Measurements from ENCODE around the gene ATP5MG.

ATP5MG gene, protein sequence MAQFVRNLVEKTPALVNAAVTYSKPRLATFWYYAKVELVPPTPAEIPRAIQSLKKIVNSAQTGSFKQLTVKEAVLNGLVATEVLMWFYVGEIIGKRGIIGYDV

DNA sequence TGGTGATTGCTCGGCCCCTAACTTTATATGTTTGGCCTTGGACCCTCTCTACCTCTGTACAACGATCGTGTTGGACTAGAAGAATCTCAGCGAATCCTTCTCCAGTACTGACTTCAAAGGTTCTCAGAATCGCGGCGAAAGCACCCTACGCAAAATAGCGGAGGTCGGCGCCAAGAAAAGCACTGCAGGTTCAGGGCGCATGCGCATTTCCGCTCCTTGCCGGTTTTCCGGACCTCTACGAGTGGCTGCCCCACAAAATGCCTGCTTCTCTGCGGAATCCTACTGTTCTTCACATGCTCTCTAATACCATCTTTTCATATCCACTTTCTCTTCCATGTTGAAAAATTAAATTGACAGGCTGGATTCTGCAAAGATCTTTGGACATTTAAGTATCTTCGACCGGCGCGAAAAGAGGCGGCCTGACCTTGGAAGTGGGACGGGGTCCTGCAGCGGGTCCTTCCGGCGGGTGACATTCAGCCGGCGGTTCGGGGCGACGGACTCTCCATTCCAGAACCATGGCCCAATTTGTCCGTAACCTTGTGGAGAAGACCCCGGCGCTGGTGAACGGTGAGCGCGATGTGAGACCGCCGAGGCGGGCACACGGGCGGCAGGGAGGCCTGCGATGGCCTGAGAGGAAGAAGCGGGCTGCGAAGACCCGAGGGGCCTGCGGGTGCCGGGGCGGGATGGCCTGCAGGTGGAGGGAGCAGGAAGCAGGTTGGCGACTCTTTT is at the start of gene ATP5MG:
Gene ATP5MG, plus strand, starts transcription at position 456 of the 729 bp plus-strand sequence. Its CDS starts 60 bp downstream, at position 516.
- Histone ChIP-seq H3K36me3 (ENCODE audit: control insufficient read depth, insufficient read depth, low read length) (no peaks in the 10 kb centered on the region), H3K4me3 (ENCODE audit: low read length) (peak within 1 kb of the TSS; percentile 91), H3K9me3 (ENCODE audit: control insufficient read depth, low read length) (no peaks in the 10 kb centered on the region), H3K4me1 (ENCODE audit: control insufficient read depth, insufficient read depth, low read length) (peaks cover 10% of the 10 kb centered on the region), H3K27me3 (ENCODE audit: control insufficient read depth, insufficient read depth, low read length) (no peaks in the 10 kb centered on the region), H3K9ac (ENCODE audit: low read length) (peak within 1 kb of the TSS; percentile 69)

GRCh38 chr11:118353084-118353710 is 48.2 kb upstream of the ATP5MG start:
- Histone ChIP-seq H3K9me3 (ENCODE audit: control insufficient read depth, low read length) (no peaks in the 10 kb centered on the region), H3K4me3 (ENCODE audit: low read length) (no peak overlapping the region), H3K36me3 (ENCODE audit: control insufficient read depth, insufficient read depth, low read length) (no peaks in the 10 kb centered on the region), H3K9ac (ENCODE audit: low read length) (no peak overlapping the region), H3K4me1 (ENCODE audit: control insufficient read depth, insufficient read depth, low read length) (no peaks in the 10 kb centered on the region), H3K27me3 (ENCODE audit: control insufficient read depth, insufficient read depth, low read length) (no peaks in the 10 kb centered on the region)

GRCh38 chr11:118358071-118358470 is 43.3 kb upstream of the ATP5MG start:
- Histone ChIP-seq H3K4me1 (ENCODE audit: control insufficient read depth, insufficient read depth, low read length) (no peaks in the 10 kb centered on the region), H3K36me3 (ENCODE audit: control insufficient read depth, insufficient read depth, low read length) (no peaks in the 10 kb centered on the region), H3K9me3 (ENCODE audit: control insufficient read depth, low read length) (no peaks in the 10 kb centered on the region), H3K9ac (ENCODE audit: low read length) (no peak overlapping the region), H3K4me3 (ENCODE audit: low read length) (no peak overlapping the region), H3K27me3 (ENCODE audit: control insufficient read depth, insufficient read depth, low read length) (no peaks in the 10 kb centered on the region)

GRCh38 chr11:118359295-118359958 is 42.0 kb upstream of the ATP5MG start, which contains the start of gene UBE4A:
Gene UBE4A, plus strand, starts transcription at chr11:118359600. Its CDS starts 5,481 bp downstream, at chr11:118365081.
- Histone ChIP-seq H3K27me3 (ENCODE audit: control insufficient read depth, insufficient read depth, low read length) (no peaks in the 10 kb centered on the region), H3K36me3 (ENCODE audit: control insufficient read depth, insufficient read depth, low read length) (no peaks in the 10 kb centered on the region), H3K9ac (ENCODE audit: low read length) (peak within 1 kb of the TSS; percentile 82), H3K4me1 (ENCODE audit: control insufficient read depth, insufficient read depth, low read length) (no peaks in the 10 kb centered on the region), H3K4me3 (ENCODE audit: low read length) (peak within 1 kb of the TSS; percentile 68), H3K9me3 (ENCODE audit: control insufficient read depth, low read length) (no peaks in the 10 kb centered on the region)

GRCh38 chr11:118364956-118365615 is 36.3 kb upstream of the ATP5MG start:
- Histone ChIP-seq H3K9me3 (ENCODE audit: control insufficient read depth, low read length) (no peaks in the 10 kb centered on the region), H3K4me3 (ENCODE audit: low read length) (no peak overlapping the region), H3K27me3 (ENCODE audit: control insufficient read depth, insufficient read depth, low read length) (no peaks in the 10 kb centered on the region), H3K4me1 (ENCODE audit: control insufficient read depth, insufficient read depth, low read length) (no peaks in the 10 kb centered on the region), H3K36me3 (ENCODE audit: control insufficient read depth, insufficient read depth, low read length) (peaks cover 7% of the 10 kb centered on the region), H3K9ac (ENCODE audit: low read length) (no peak overlapping the region)

GRCh38 chr11:118366287-118366686 is 35.1 kb upstream of the ATP5MG start:
- H3K9me3 ChIP-seq (ENCODE audit: control insufficient read depth, low read length) = no peaks in the 10 kb centered on the region
- H3K27me3 ChIP-seq (ENCODE audit: control insufficient read depth, insufficient read depth, low read length) = no peaks in the 10 kb centered on the region
- H3K4me3 ChIP-seq (ENCODE audit: low read length) = no peak overlapping the region
- H3K36me3 ChIP-seq (ENCODE audit: control insufficient read depth, insufficient read depth, low read length) = peaks cover 7% of the 10 kb centered on the region
- H3K4me1 ChIP-seq (ENCODE audit: control insufficient read depth, insufficient read depth, low read length) = no peaks in the 10 kb centered on the region
- no peak overlapping the region for H3K9ac ChIP-seq (ENCODE audit: low read length)

GRCh38 chr11:118370774-118371173 is 30.6 kb upstream of the ATP5MG start:
- Histone ChIP-seq H3K4me3 (ENCODE audit: low read length) (no peak overlapping the region), H3K4me1 (ENCODE audit: control insufficient read depth, insufficient read depth, low read length) (no peaks in the 10 kb centered on the region), H3K27me3 (ENCODE audit: control insufficient read depth, insufficient read depth, low read length) (no peaks in the 10 kb centered on the region), H3K9me3 (ENCODE audit: control insufficient read depth, low read length) (no peaks in the 10 kb centered on the region), H3K36me3 (ENCODE audit: control insufficient read depth, insufficient read depth, low read length) (peaks cover 23% of the 10 kb centered on the region), H3K9ac (ENCODE audit: low read length) (no peak overlapping the region)

GRCh38 chr11:118373263-118373662 is 28.1 kb upstream of the ATP5MG start:
- Histone ChIP-seq H3K9me3 (ENCODE audit: control insufficient read depth, low read length) (no peaks in the 10 kb centered on the region), H3K36me3 (ENCODE audit: control insufficient read depth, insufficient read depth, low read length) (peaks cover 25% of the 10 kb centered on the region), H3K27me3 (ENCODE audit: control insufficient read depth, insufficient read depth, low read length) (no peaks in the 10 kb centered on the region), H3K9ac (ENCODE audit: low read length) (no peak overlapping the region), H3K4me1 (ENCODE audit: control insufficient read depth, insufficient read depth, low read length) (no peaks in the 10 kb centered on the region), H3K4me3 (ENCODE audit: low read length) (no peak overlapping the region)

- no peak overlapping the region for H3K9ac ChIP-seq (ENCODE audit: low read length)
- no peaks in the 10 kb centered on the region for H3K4me1 ChIP-seq (ENCODE audit: control insufficient read depth, insufficient read depth, low read length)
- H3K9me3 ChIP-seq (ENCODE audit: control insufficient read depth, low read length) = no peaks in the 10 kb centered on the region
- H3K27me3 ChIP-seq (ENCODE audit: control insufficient read depth, insufficient read depth, low read length) = no peaks in the 10 kb centered on the region
- peaks cover 20% of the 10 kb centered on the region for H3K36me3 ChIP-seq (ENCODE audit: control insufficient read depth, insufficient read depth, low read length)
- no peak overlapping the region for H3K4me3 ChIP-seq (ENCODE audit: low read length)
These were observed 27.5 kb upstream of the ATP5MG start for GRCh38 chr11:118373871-118374270.

- Histone ChIP-seq H3K9me3 (ENCODE audit: control insufficient read depth, low read length) (no peaks in the 10 kb centered on the region), H3K9ac (ENCODE audit: low read length) (no peak overlapping the region), H3K36me3 (ENCODE audit: control insufficient read depth, insufficient read depth, low read length) (peaks cover 23% of the 10 kb centered on the region)
These were observed 26.7 kb upstream of the ATP5MG start for GRCh38 chr11:118374729-118375128.

GRCh38 chr11:118375978-118376377 is 25.4 kb upstream of the ATP5MG start:
- Histone ChIP-seq H3K27me3 (ENCODE audit: control insufficient read depth, insufficient read depth, low read length) (no peaks in the 10 kb centered on the region), H3K9me3 (ENCODE audit: control insufficient read depth, low read length) (no peaks in the 10 kb centered on the region), H3K4me1 (ENCODE audit: control insufficient read depth, insufficient read depth, low read length) (no peaks in the 10 kb centered on the region), H3K9ac (ENCODE audit: low read length) (no peak overlapping the region), H3K4me3 (ENCODE audit: low read length) (no peak overlapping the region), H3K36me3 (ENCODE audit: control insufficient read depth, insufficient read depth, low read length) (peaks cover 23% of the 10 kb centered on the region)

More at GRCh38 chr11:118374729-118375128, 26.7 kb upstream of the ATP5MG start:
- Histone ChIP-seq H3K4me1 (ENCODE audit: control insufficient read depth, insufficient read depth, low read length) (no peaks in the 10 kb centered on the region), H3K27me3 (ENCODE audit: control insufficient read depth, insufficient read depth, low read length) (no peaks in the 10 kb centered on the region), H3K4me3 (ENCODE audit: low read length) (no peak overlapping the region)

Measured in mucosa of stomach (tissue), 1 donor.